Natural killer cell (primary cell): ENCODE measurements around the gene CLTA. TPM values are rescaled to one million over a fixed set of nuclear protein-coding genes. Genes with fewer than 3 reads are reported as not detected.
A peak's percentile ranks its signal among the peaks of the same experiment; 100 is the strongest.

ENCODE experiments used
- ATAC-seq, 3 donors: fragments of 150-1000 bp in 2 of 3; fragments of 200-7000 bp in 1 of 3; cut with Tn5 transposase; 1 replicate in 1 of 3; 2 replicates in 2 of 3; pipeline ENCODE4 v1.10.0; 2021; ENCODE audit warnings: mild to moderate bottlenecking in 2 of 3, moderate library complexity in 2 of 3
- DNase-seq, 2 donors: peaks; one replicate each; pipeline versions ENCODE4 v3.0.0 to v3.0.0-alpha.2; 2013 to 2021; ENCODE audit warnings: mixed read lengths in 1 of 2
- H3K27ac ChIP-seq: one replicate; pipeline ENCODE4 v1.5.1; 2013; ENCODE audit warnings: mild to moderate bottlenecking, low read length
- H3K27me3 ChIP-seq: one replicate; pipeline ENCODE4 v1.6.1; 2013; ENCODE audit warnings: low read length; ENCODE audit not compliant: control insufficient read depth, insufficient read depth
- H3K36me3 ChIP-seq: one replicate; pipeline ENCODE4 v1.6.1; 2013; ENCODE audit warnings: low read length; ENCODE audit not compliant: control insufficient read depth, insufficient read depth
- H3K4me1 ChIP-seq: one replicate; pipeline ENCODE4 v1.6.1; 2013; ENCODE audit warnings: low read length; ENCODE audit not compliant: control insufficient read depth, insufficient read depth
- H3K4me3 ChIP-seq: one replicate; pipeline ENCODE4 v1.5.1; 2013; ENCODE audit warnings: low read length
- H3K9me3 ChIP-seq: one replicate; pipeline ENCODE4 v1.6.1; 2013; ENCODE audit warnings: low read length; ENCODE audit not compliant: control insufficient read depth, insufficient read depth
- H3K27ac Mint-ChIP-seq, 2 donors: one replicate each; pipeline ENCODE4 v1.8.0; 2022; ENCODE audit warnings: mild to moderate bottlenecking in 2 of 2, mixed read lengths in 2 of 2, moderate library complexity in 1 of 2
- H3K27me3 Mint-ChIP-seq, 2 donors: one replicate each; pipeline ENCODE4 v1.8.0; 2022; ENCODE audit warnings: low read depth in 2 of 2, mixed read lengths in 2 of 2
- H3K36me3 Mint-ChIP-seq: one replicate; pipeline ENCODE4 v1.8.0; 2022; ENCODE audit warnings: mixed read lengths
- H3K4me1 Mint-ChIP-seq, 2 donors: one replicate each; pipeline ENCODE4 v1.8.0; 2022; ENCODE audit warnings: mixed read lengths in 2 of 2
- H3K4me3 Mint-ChIP-seq: one replicate; pipeline ENCODE4 v1.8.0; 2022; ENCODE audit warnings: mild to moderate bottlenecking, moderate library complexity, mixed read lengths
- H3K9me3 Mint-ChIP-seq, 2 donors: one replicate each; pipeline ENCODE4 v1.8.0; 2022; ENCODE audit warnings: mixed read lengths in 2 of 2
- WGBS: methylation state at CpG from one replicate; pipeline ENCODE4 v1.1.7; 2013; ENCODE audit warnings: missing lambda C conversion rate; ENCODE audit not compliant: insufficient coverage; 5-methylcytosine and 5-hydroxymethylcytosine counted together
- intact Hi-C: fragments of 100-400 bp; cut with micrococcal nuclease; formaldehyde crosslinking; loops from one replicate; pipeline ENCODE4 v1.14.2; 2022
- total RNA-seq, 4 donors: library from RNA; stranded (reverse); fragments of 120-200 nt in 1 of 4; gene quantifications; one replicate each; pipeline versions ENCODE4 v1.2.3 to v1.2.4, GENCODE V29; 2013 to 2022
- TF ChIP-seq, protein P1 (sequence below): fragments of 200-600 bp; IDR thresholded peaks from one replicate; pipeline ENCODE4 v1.8.0; 2022; ENCODE audit warnings: antibody characterized with exemption

The CLTA gene
- total RNA-seq, 3 donors from 2014 or later (not counting 1 experiment from before 2014, with no cell fraction given): 49.4 to 62.0 (median 52.6) TPM

DNA sequence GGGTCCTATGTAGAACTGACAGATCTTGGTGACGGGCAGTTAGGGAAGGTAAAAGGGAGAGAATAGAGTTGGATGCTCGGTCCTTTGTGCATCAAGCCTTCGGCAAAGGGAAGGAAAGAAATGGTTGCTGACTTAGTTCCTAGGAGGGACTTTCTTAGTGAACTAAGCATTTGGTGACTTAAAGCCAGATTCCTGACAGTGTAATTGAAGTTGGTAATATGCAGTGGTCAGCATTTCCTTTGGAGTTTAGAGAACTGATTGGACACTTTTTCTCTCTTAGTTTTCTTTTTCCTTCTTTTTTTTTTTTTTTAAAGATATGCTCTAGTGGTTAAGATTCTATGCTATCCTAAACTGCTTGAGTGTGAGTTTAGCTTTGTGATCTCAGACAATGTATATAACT is 2.3 kb downstream of the CLTA start:
- no peaks in the 10 kb centered on the region for H3K9me3 ChIP-seq
- peaks cover 57 to 64% of the 10 kb centered on the region in 2 donors for H3K4me1 Mint-ChIP-seq
- peak overlapping the region; percentile 39 to 91 for H3K27ac Mint-ChIP-seq
- H3K36me3 ChIP-seq: peaks cover 8% of the 10 kb centered on the region
- H3K27me3 Mint-ChIP-seq: no peaks in the 10 kb centered on the region
- TF ChIP-seq, protein P1, sequence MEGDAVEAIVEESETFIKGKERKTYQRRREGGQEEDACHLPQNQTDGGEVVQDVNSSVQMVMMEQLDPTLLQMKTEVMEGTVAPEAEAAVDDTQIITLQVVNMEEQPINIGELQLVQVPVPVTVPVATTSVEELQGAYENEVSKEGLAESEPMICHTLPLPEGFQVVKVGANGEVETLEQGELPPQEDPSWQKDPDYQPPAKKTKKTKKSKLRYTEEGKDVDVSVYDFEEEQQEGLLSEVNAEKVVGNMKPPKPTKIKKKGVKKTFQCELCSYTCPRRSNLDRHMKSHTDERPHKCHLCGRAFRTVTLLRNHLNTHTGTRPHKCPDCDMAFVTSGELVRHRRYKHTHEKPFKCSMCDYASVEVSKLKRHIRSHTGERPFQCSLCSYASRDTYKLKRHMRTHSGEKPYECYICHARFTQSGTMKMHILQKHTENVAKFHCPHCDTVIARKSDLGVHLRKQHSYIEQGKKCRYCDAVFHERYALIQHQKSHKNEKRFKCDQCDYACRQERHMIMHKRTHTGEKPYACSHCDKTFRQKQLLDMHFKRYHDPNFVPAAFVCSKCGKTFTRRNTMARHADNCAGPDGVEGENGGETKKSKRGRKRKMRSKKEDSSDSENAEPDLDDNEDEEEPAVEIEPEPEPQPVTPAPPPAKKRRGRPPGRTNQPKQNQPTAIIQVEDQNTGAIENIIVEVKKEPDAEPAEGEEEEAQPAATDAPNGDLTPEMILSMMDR: no peak
- 76% methylated on average over 3 of the region's 3 CpGs for WGBS
- intact Hi-C loops: no loop called here
- H3K4me1 ChIP-seq: peaks cover 25% of the 10 kb centered on the region
- peaks cover 9% of the 10 kb centered on the region for H3K36me3 Mint-ChIP-seq
- H3K4me3 Mint-ChIP-seq: peak overlapping the region; percentile 98
- H3K27ac ChIP-seq: no peak overlapping the region
- no peak overlapping the region for H3K4me3 ChIP-seq
- no peak for ATAC-seq
- no peaks in the 10 kb centered on the region for H3K9me3 Mint-ChIP-seq
- no peak for DNase-seq
- H3K27me3 ChIP-seq: no peaks in the 10 kb centered on the region

DNA sequence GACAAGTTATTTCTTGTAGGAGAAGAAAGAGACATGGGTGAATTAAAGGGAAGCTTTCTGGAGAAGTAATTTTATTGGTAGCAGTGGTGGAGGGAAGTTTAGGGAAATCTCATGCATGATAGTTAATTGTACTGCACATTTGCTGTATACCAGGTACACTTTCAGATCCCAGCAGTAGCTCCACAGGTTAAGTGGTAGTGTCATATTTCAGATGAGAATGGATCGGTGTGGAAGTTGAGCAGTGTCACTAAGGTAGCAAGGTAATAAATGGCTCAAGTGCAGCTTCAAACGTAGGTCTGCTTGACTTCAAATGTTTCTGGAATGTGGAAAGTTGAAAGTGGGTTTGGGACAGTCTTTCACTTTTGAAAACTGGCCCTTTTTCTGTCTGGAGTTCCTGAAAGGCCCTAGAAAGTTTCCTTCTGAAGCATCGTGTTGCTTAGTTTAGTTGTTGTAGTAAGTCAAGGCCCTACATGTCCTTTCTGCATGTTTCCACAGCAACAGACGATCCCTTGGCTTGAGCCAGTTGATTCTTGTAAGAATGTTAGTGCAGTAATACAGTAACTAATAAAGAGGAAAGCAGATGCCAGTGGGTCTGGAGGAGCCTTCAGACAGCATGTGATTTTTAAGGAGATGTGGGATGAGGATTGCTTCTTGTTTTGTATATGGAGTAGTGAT is 3.7 kb downstream of the CLTA start:
- Mint-ChIP-seq H3K4me3 (peak overlapping the region; percentile 15), H3K36me3 (peaks cover 9% of the 10 kb centered on the region), H3K27ac (peak overlapping the region; percentile 39 to 91), H3K4me1 (peaks cover 50 to 54% of the 10 kb centered on the region in 2 donors), H3K27me3 (no peaks in the 10 kb centered on the region), H3K9me3 (no peaks in the 10 kb centered on the region)
- H3K4me1 ChIP-seq: peaks cover 25% of the 10 kb centered on the region
- no peak for ATAC-seq
- H3K9me3 ChIP-seq: no peaks in the 10 kb centered on the region
- DNase-seq: no peak
- WGBS: 69% methylated on average over 4 of the region's 4 CpGs
- intact Hi-C loops: no loop called here
- H3K4me3 ChIP-seq: no peak overlapping the region
- no peaks in the 10 kb centered on the region for H3K27me3 ChIP-seq
- TF ChIP-seq, protein P1: no peak
- H3K27ac ChIP-seq: no peak overlapping the region
- H3K36me3 ChIP-seq: peaks cover 17% of the 10 kb centered on the region

DNA sequence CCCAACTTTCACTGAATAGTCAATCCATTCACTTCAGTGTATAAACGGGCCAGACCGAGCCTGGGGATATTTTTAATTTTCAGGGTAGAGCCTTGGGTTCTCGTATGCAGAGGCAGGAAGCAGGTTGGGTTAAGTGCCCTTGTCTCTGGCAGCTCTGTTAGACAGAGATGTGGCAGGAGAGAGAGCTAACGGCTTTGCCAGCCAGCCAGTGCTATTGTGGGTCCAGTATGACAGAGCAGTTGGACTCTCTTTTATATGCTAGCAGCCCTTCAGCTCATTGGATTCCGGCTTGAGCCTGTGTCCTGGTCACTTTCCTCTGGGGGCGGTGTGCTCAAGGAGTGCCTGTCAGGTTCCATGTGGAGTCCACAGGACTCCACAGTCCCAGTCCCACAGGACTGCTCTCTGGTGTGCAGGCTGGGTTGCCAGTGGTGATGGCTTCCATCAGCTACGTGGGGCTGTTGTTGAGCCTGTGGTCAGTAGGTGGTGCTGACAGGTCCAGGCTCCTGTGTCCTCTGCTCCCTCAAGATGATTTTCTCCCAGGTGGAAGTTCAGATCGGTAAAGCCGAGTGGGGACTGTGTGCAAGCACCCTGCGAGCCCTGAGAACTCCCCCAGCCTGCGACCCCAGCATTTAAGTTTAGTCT is 14.3 kb downstream of the CLTA start:
- TF ChIP-seq, protein P1: no peak
- H3K4me1 Mint-ChIP-seq: peaks cover 47 to 51% of the 10 kb centered on the region in 2 donors
- peak overlapping the region in 1 of 2 donors; percentile 63 for H3K27ac Mint-ChIP-seq
- no peak for ATAC-seq
- H3K9me3 Mint-ChIP-seq: no peaks in the 10 kb centered on the region
- WGBS: 90% methylated on average over 11 of the region's 11 CpGs
- intact Hi-C loops: no loop called here
- DNase-seq: no peak
- H3K9me3 ChIP-seq: no peaks in the 10 kb centered on the region
- H3K27me3 Mint-ChIP-seq: no peaks in the 10 kb centered on the region
- peaks cover 6% of the 10 kb centered on the region for H3K36me3 Mint-ChIP-seq
- no peak overlapping the region for H3K27ac ChIP-seq
- H3K27me3 ChIP-seq: no peaks in the 10 kb centered on the region
- H3K4me3 ChIP-seq: no peak overlapping the region
- H3K36me3 ChIP-seq: peaks cover 91% of the 10 kb centered on the region
- peaks cover 10% of the 10 kb centered on the region for H3K4me1 ChIP-seq
- H3K4me3 Mint-ChIP-seq: no peak overlapping the region
